Lung microvascular endothelial cell (primary cell): ENCODE data around the gene SLC1A2. TPM values are rescaled to one million over a fixed set of nuclear protein-coding genes. Genes with fewer than 3 reads are reported as not detected.

Source experiments
- total RNA-seq: library from RNA; depleted of rRNA; stranded (reverse); fragments of >200 nt; gene quantifications from 2 replicates; pipeline ENCODE4 v1.2.1, GENCODE V29; 2014

Gene SLC1A2
- total RNA-seq, 1 donor from 2014 or later = not detected

Other genes with a start within 250 kb of the SLC1A2 start
- gene PAMR1, start 106.1 kb upstream of the SLC1A2 start, total RNA-seq = 0.22 TPM in 1 of 2 replicates, not detected in the other
- 17.4 and 29.0 TPM in 2 replicates for gene FJX1, start 198.9 kb upstream of the SLC1A2 start, total RNA-seq
- 10.2 and 16.5 TPM in 2 replicates for gene TRIM44, start 243.2 kb upstream of the SLC1A2 start, total RNA-seq